HG03175 (cell line): ENCODE measurements around the gene PNPO.

Source experiments
- ATAC-seq: cut with Tn5 transposase; IDR thresholded peaks from one replicate; pipeline ENCODE4 v1.9.1; 2021; ENCODE audit warnings: mild to moderate bottlenecking, moderate library complexity; ENCODE audit not compliant: unreplicated experiment

Gene PNPO

GRCh38 chr17:47995241-47995935, 54.0 kb downstream of the PNPO start:
- ATAC-seq = no peak

- ATAC-seq = no peak
Measured at GRCh38 chr17:47996201-47996600, 54.8 kb downstream of the PNPO start.

- ATAC-seq = no peak
Measured at GRCh38 chr17:47997586-47997985, 56.2 kb downstream of the PNPO start.

- ATAC-seq = no peak
Measured at GRCh38 chr17:47998044-47998443, 56.7 kb downstream of the PNPO start.
